HepG2 (cell line): ENCODE results near the gene TEAD3. TPM values are rescaled to one million over a fixed set of nuclear protein-coding genes. Genes with fewer than 3 reads are reported as not detected.
A peak's percentile ranks its signal among the peaks of the same experiment; 100 is the strongest.

Experiments used
- ARID4A ChIP-seq: sonication (generic); formaldehyde crosslinking; IDR thresholded peaks from 2 replicates; pipeline ENCODE4 v1.5.0; 2020; ENCODE audit warnings: mild to moderate bottlenecking, missing genetic modification reagents, borderline replicate concordance
- CEBPG ChIP-seq: IDR thresholded peaks from 2 replicates; pipeline ENCODE4 v1.6.1; 2016
- CENPT ChIP-seq: sonication (generic); formaldehyde crosslinking; IDR thresholded peaks from 2 replicates; pipeline ENCODE4 v1.8.0; 2022; ENCODE audit warnings: low read depth, mild to moderate bottlenecking, moderate library complexity, missing genetic modification reagents
- CERS6 ChIP-seq: sonication (generic); formaldehyde crosslinking; IDR thresholded peaks from 2 replicates; pipeline ENCODE4 v1.5.0; 2020; ENCODE audit warnings: missing genetic modification reagents
- ESRRA ChIP-seq: sonication (generic); formaldehyde crosslinking; IDR thresholded peaks from 2 replicates; pipeline ENCODE4 v1.5.1; 2020; ENCODE audit warnings: mild to moderate bottlenecking, low read depth, missing genetic modification reagents
- GTF2F1 ChIP-seq: fragments of 150-350 bp; IDR thresholded peaks from 2 replicates; pipeline ENCODE4 v1.6.1; 2014; ENCODE audit warnings: low read length
- KLF6 ChIP-seq: IDR thresholded peaks from 2 replicates; pipeline ENCODE4 v1.8.0; 2016; ENCODE audit warnings: missing biosample characterization, missing genetic modification reagents
- MYNN ChIP-seq: sonication (generic); formaldehyde crosslinking; IDR thresholded peaks from 2 replicates; pipeline ENCODE4 v1.4.0; 2020; ENCODE audit warnings: mild to moderate bottlenecking, low read depth, missing genetic modification reagents
- NFIB ChIP-seq: sonication (generic); formaldehyde crosslinking; IDR thresholded peaks from 2 replicates; pipeline ENCODE4 v1.9.0; 2021; ENCODE audit warnings: missing genetic modification reagents, mild to moderate bottlenecking, borderline replicate concordance
- PREB ChIP-seq: sonication (generic); formaldehyde crosslinking; IDR thresholded peaks from 2 replicates; pipeline ENCODE4 v1.4.0; 2020; ENCODE audit warnings: missing genetic modification reagents
- SNAI1 ChIP-seq: sonication (generic); formaldehyde crosslinking; IDR thresholded peaks from 2 replicates; pipeline ENCODE4 v1.5.0; 2020; ENCODE audit warnings: mild to moderate bottlenecking, missing genetic modification reagents, borderline replicate concordance
- SNAPC2 ChIP-seq: sonication (generic); formaldehyde crosslinking; IDR thresholded peaks from 2 replicates; pipeline ENCODE4 v1.8.1; 2022; ENCODE audit warnings: mild to moderate bottlenecking, missing genetic modification reagents
- SRY ChIP-seq: sonication (generic); formaldehyde crosslinking; IDR thresholded peaks from 2 replicates; pipeline ENCODE4 v1.8.0; 2022; ENCODE audit warnings: mild to moderate bottlenecking, missing genetic modification reagents
- SYNCRIP ChIP-seq: fragments of 200-400 bp; formaldehyde crosslinking; IDR thresholded peaks from 2 replicates; pipeline ENCODE4 v1.6.1; 2018; ENCODE audit warnings: mild to moderate bottlenecking, low read depth, low read length; ENCODE audit not compliant: insufficient read depth
- TCF7L2 ChIP-seq: IDR thresholded peaks from 2 replicates; pipeline ENCODE4 v1.6.1; 2011; ENCODE audit warnings: mild to moderate bottlenecking, low read depth, low read length, moderate library complexity
- THAP11 ChIP-seq: IDR thresholded peaks from 2 replicates; pipeline ENCODE4 v1.6.1; 2016; ENCODE audit warnings: missing biosample characterization, missing genetic modification reagents
- TRIM24 ChIP-seq: sonication (generic); formaldehyde crosslinking; IDR thresholded peaks from 2 replicates; pipeline ENCODE4 v1.8.0; 2022; ENCODE audit warnings: mild to moderate bottlenecking, missing genetic modification reagents
- XRCC5 ChIP-seq: fragments of 200-400 bp; formaldehyde crosslinking; optimal IDR thresholded peaks from 2 replicates; pipeline ENCODE3; 2017; ENCODE audit warnings: mild to moderate bottlenecking, low read length
- ZNF205 ChIP-seq: IDR thresholded peaks from 2 replicates; pipeline ENCODE4 v1.6.1; 2018; ENCODE audit warnings: missing biosample characterization, missing genetic modification reagents
- ZNF264 ChIP-seq: sonication (generic); formaldehyde crosslinking; IDR thresholded peaks from 2 replicates; pipeline ENCODE4 v1.4.0; 2020; ENCODE audit warnings: missing genetic modification reagents
- ZNF34 ChIP-seq: sonication (generic); formaldehyde crosslinking; IDR thresholded peaks from 2 replicates; pipeline ENCODE4 v1.4.0; 2020; ENCODE audit warnings: mild to moderate bottlenecking, missing genetic modification reagents, borderline replicate concordance
- ZNF484 ChIP-seq: sonication (generic); formaldehyde crosslinking; IDR thresholded peaks from 2 replicates; pipeline ENCODE4 v1.5.1; 2020; ENCODE audit warnings: mild to moderate bottlenecking, low read depth, missing genetic modification reagents, borderline replicate concordance
- ZNF598 ChIP-seq: sonication (generic); formaldehyde crosslinking; IDR thresholded peaks from 2 replicates; pipeline ENCODE4 v1.5.1; 2020; ENCODE audit warnings: mild to moderate bottlenecking, missing genetic modification reagents, borderline replicate concordance
- polyA plus RNA-seq, 8 experiments: library from polyadenylated mRNA; depleted of rRNA in 3 of 8; stranded (reverse) in 7 of 8; unstranded in 1 of 8; fragments of >200 nt; fragmentation: Illumina TruSeq in 4 of 8; extraction: Trizol in 4 of 8; gene quantifications; 2 replicates each; pipeline versions ENCODE4 v1.2.1 to v1.2.3, GENCODE V29; 2011 to 2016; ENCODE audit warnings: low read depth in 4 of 8, missing spikeins in 1 of 8, mixed read lengths in 1 of 8; ENCODE audit not compliant: insufficient read depth in 1 of 8
- total RNA-seq, 5 experiments: library from RNA; depleted of rRNA; stranded (reverse); fragments of >200 nt; fragmentation: Illumina TruSeq; extraction: Trizol; gene quantifications; 2 replicates each; pipeline ENCODE4 v1.2.3, GENCODE V29; 2016; ENCODE audit warnings: low read depth in 1 of 5

TEAD3 gene
- total and polyA plus RNA-seq, 2 of the 13 experiments (the other 11 are each of a cell fraction or from before 2014, with no cell fraction given): 15.1 to 16.5 TPM

- TF ChIP-seq SYNCRIP: no peak
- TF ChIP-seq THAP11 (CRISPR knock-in tag): peak; percentile 88
- peak; percentile 93; the same call in 1 of the 2 replicates for TF ChIP-seq ZNF205 (CRISPR knock-in tag)
- peak; percentile 96 for TF ChIP-seq ARID4A (CRISPR knock-in tag)
- TF ChIP-seq TCF7L2: no peak
- peak; percentile 69; the same call in 1 of the 2 replicates for TF ChIP-seq SNAI1 (CRISPR knock-in tag)
- peak; percentile 38; the same call in 1 of the 2 replicates for TF ChIP-seq CENPT (CRISPR knock-in tag)
- TF ChIP-seq KLF6 (CRISPR knock-in tag): peak; percentile 90
- 0 out of 2 replicates have a peak, but pooled peaks have one; percentile 70 for TF ChIP-seq GTF2F1
- TF ChIP-seq ESRRA (CRISPR knock-in tag): peak; percentile 90; the same call in 1 of the 2 replicates
- no peak for TF ChIP-seq ZNF484 (CRISPR knock-in tag)
- peak; percentile 99 for TF ChIP-seq SRY (CRISPR knock-in tag)
- TF ChIP-seq XRCC5: peak; percentile 99
- TF ChIP-seq CEBPG (CRISPR knock-in tag): peak; percentile 82
- peak; percentile 95; the same call in 1 of the 2 replicates for TF ChIP-seq SNAPC2
- TF ChIP-seq TRIM24 (CRISPR knock-in tag): no peak
- TF ChIP-seq CERS6 (CRISPR knock-in tag): no peak; the same call in 1 of the 2 replicates
- peak; percentile 90 for TF ChIP-seq ZNF264 (CRISPR knock-in tag)
- no peak; the same call in 1 of the 2 replicates for TF ChIP-seq ZNF598
- TF ChIP-seq PREB (CRISPR knock-in tag): 0 out of 2 replicates have a peak, but pooled peaks have one; percentile 70
- peak; percentile 98 for TF ChIP-seq NFIB (CRISPR knock-in tag)
- TF ChIP-seq MYNN (CRISPR knock-in tag): peak; percentile 82; the same call in 1 of the 2 replicates
- TF ChIP-seq ZNF34 (CRISPR knock-in tag): peak; percentile 79
Measured at GRCh38 chr6:35468181-35468979, 28.5 kb downstream of the TEAD3 start, which contains the start of gene RPL10A (continued).
